ENCODE results near the gene QRICH1. TPM values are rescaled to one million over a fixed set of nuclear protein-coding genes. Genes with fewer than 3 reads are reported as not detected.

The QRICH1 gene
- total and polyA plus RNA-seq, 10 of the 15 experiments (the other 5 are each of a cell fraction or from before 2014, with no cell fraction given): 22.2 to 116 (median 81.4) TPM

- SMC1A ChIA-PET (ENCODE audit: uncharacterized antibody, unreplicated experiment): no interaction called here
- no TSS peak for BruUV-seq (replicated peaks)
- DNase-seq (ENCODE audit: low read depth, low spot score) (no peak), ATAC-seq (no peak), FAIRE-seq (no peak)
- no peaks in the 10 kb centered on the region for H4K20me1 ChIP-seq (ENCODE audit: control insufficient read depth, insufficient read depth)
- no peaks in the 10 kb centered on the region for H3K4me1 ChIP-seq (ENCODE audit: control insufficient read depth, insufficient read depth, low read length)
- H3K4me2 ChIP-seq (ENCODE audit: control insufficient read depth, insufficient read depth): no peak overlapping the region
- TF ChIP-seq FOXK2 (IDR thresholded peaks at IDR 0.05): no peak
- no peak for TF ChIP-seq MXI1 (IDR thresholded peaks at IDR 0.05; ENCODE audit: low read depth, low read length)
- TF ChIP-seq SMARCA5 (IDR thresholded peaks at IDR 0.05): no peak
- no peak for TF ChIP-seq SP1 (IDR thresholded peaks at IDR 0.05; ENCODE audit: low read depth, low read length)
- TF ChIP-seq TCF3 (IDR thresholded peaks at IDR 0.05; ENCODE audit: borderline replicate concordance, insufficient read depth, low read depth, low read length): no peak
- TF ChIP-seq JUND (IDR thresholded peaks at IDR 0.05; ENCODE audit: low read depth, low read length): no peak
- no peak for TF ChIP-seq ELK1 (IDR thresholded peaks at IDR 0.05; ENCODE audit: low read depth, low read length)
- no peak for TF ChIP-seq E2F8 (IDR thresholded peaks at IDR 0.05; ENCODE audit: low read depth, partially characterized antibody)
- RAD21 ChIA-PET (ENCODE audit: unreplicated experiment): no interaction called here
- no peaks in the 10 kb centered on the region for H3K79me2 ChIP-seq (ENCODE audit: control insufficient read depth, insufficient read depth, low read length)
- in situ Hi-C loops (cut with MboI): no loop called here
- POLR2A ChIA-PET: no interaction called here
- no peaks in the 10 kb centered on the region for H3K9me3 ChIP-seq (replicated peaks; ENCODE audit: control insufficient read depth, insufficient read depth, low read length)
- H3K4me3 ChIP-seq: no peak overlapping the region
- intact Hi-C loops (cut with micrococcal nuclease; ENCODE audit: unreplicated experiment): no loop called here
- H3K9ac ChIP-seq (ENCODE audit: control insufficient read depth, insufficient read depth, low read length): no peak overlapping the region
- CTCF ChIA-PET: no interaction called here
- no peaks in the 10 kb centered on the region for H3K27me3 ChIP-seq (replicated peaks in 1 of 2; ENCODE audit: control insufficient read depth in 2 of 2, insufficient read depth in 2 of 2, low read length in 1 of 2)
- no peak overlapping the region for H3K27ac ChIP-seq (ENCODE audit: control insufficient read depth, insufficient read depth)
- peaks cover 28 to 29% of the 10 kb centered on the region in 2 experiments for H3K36me3 ChIP-seq (ENCODE audit: control insufficient read depth in 2 of 2, insufficient read depth in 2 of 2, low read length in 1 of 2)
- no peak overlapping the region for H2AFZ ChIP-seq (ENCODE audit: control insufficient read depth, low read depth, low read length)
Observed at GRCh38 chr3:48982016-48982415, 111.9 kb downstream of the QRICH1 start.
